Measurements from ENCODE around the gene SPRR2D.

Gene SPRR2D

GRCh38 chr1:153040950-153041631 is at the start of gene SPRR2D:
Gene SPRR2D, minus strand, starts transcription at chr1:153041120. Its CDS starts 774 bp downstream, at chr1:153040346.
- DNase-seq (ENCODE audit: extremely low read depth, low read depth) = no peak
- TF ChIP-seq, protein P1, sequence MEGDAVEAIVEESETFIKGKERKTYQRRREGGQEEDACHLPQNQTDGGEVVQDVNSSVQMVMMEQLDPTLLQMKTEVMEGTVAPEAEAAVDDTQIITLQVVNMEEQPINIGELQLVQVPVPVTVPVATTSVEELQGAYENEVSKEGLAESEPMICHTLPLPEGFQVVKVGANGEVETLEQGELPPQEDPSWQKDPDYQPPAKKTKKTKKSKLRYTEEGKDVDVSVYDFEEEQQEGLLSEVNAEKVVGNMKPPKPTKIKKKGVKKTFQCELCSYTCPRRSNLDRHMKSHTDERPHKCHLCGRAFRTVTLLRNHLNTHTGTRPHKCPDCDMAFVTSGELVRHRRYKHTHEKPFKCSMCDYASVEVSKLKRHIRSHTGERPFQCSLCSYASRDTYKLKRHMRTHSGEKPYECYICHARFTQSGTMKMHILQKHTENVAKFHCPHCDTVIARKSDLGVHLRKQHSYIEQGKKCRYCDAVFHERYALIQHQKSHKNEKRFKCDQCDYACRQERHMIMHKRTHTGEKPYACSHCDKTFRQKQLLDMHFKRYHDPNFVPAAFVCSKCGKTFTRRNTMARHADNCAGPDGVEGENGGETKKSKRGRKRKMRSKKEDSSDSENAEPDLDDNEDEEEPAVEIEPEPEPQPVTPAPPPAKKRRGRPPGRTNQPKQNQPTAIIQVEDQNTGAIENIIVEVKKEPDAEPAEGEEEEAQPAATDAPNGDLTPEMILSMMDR (IDR thresholded peaks at IDR 0.05; ENCODE audit: low read depth, low read length) = no peak

DNA sequence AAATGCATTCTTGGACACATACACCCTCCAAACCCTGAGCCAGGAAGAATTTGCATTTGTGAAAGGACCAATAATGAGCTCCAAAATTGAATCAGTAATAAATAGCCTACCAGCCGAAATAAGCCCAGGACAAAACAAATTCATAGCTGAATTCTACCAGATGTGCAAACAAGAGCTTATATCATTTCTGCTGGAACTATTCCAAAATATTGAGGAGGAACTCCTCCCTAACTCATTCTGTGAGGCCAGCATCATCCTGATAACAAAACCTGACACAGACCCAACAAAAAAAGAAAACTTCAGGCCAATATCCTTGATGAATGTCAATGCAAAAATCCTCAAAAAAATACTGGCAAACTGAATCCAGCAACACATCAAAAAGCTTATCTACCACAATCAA is 46.7 kb upstream of the SPRR2D start:
- DNase-seq (ENCODE audit: extremely low read depth, low read depth) = no peak
- TF ChIP-seq, protein P1 (IDR thresholded peaks at IDR 0.05; ENCODE audit: low read depth, low read length) = no peak

GRCh38 chr1:153081736-153082135 is 40.8 kb upstream of the SPRR2D start:
- TF ChIP-seq, protein P1 (IDR thresholded peaks at IDR 0.05; ENCODE audit: low read depth, low read length) = no peak
- no peak for DNase-seq (ENCODE audit: extremely low read depth, low read depth)

GRCh38 chr1:153072806-153073726 is 32.1 kb upstream of the SPRR2D start:
- DNase-seq (ENCODE audit: extremely low read depth, low read depth) = no peak
- TF ChIP-seq, protein P1 (IDR thresholded peaks at IDR 0.05; ENCODE audit: low read depth, low read length) = no peak

- DNase-seq (ENCODE audit: extremely low read depth, low read depth) = no peak
Observed at GRCh38 chr1:153071511-153071910, 30.6 kb upstream of the SPRR2D start, which contains the start of gene SPRR2B. Gene SPRR2B, minus strand, starts transcription at chr1:153071611. Its CDS starts 772 bp downstream, at chr1:153070839.

DNA sequence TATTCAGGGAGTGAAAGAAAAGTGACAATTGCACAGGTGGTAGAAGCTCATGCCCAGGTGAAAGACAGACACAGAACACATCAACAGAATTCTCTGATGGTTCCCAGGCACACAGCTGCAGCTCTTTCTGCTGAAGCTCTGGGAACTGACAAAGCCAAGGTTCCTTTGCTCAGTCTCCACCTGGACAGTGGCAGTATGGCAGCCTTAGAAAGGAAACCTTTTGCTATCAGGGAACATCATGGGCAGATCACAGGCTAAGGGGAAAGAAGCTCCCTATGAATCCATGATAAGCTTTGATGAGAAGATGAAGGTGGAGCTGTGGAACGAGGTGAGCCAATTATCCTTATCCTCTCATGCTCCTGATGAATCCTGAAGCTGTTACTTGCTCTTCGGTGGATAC is 29.3 kb upstream of the SPRR2D start:
- DNase-seq (ENCODE audit: extremely low read depth, low read depth) = no peak
- TF ChIP-seq, protein P1 (IDR thresholded peaks at IDR 0.05; ENCODE audit: low read depth, low read length) = no peak

More at GRCh38 chr1:153071511-153071910, 30.6 kb upstream of the SPRR2D start, which contains the start of gene SPRR2B:
- TF ChIP-seq, protein P1 (IDR thresholded peaks at IDR 0.05; ENCODE audit: low read depth, low read length) = no peak

Data from AG09319 (cell line).